NCI-H146 treated with DMSO at 0.1 percent for 48 hours (cell line): ENCODE results near the gene ZCCHC10.
"Not testable (repeated sequence)": the region's sequence is repeated elsewhere in the genome, so short reads cannot be mapped to it uniquely, and the experiment has no call there.

Experiments
- DNase-seq: peaks from one replicate; lab custom pipeline; 2025; ENCODE audit not compliant: unreplicated experiment; lab: John Stamatoyannopoulos, UW

The ZCCHC10 gene

GRCh38 chr5:133041910-133042309 lies 15.6 kb upstream of the ZCCHC10 start:
- DNase-seq: no peak

- no peak for DNase-seq
These were observed 14.9 kb upstream of the ZCCHC10 start for GRCh38 chr5:133041157-133041784.

GRCh38 chr5:133036677-133037076 lies 10.3 kb upstream of the ZCCHC10 start:
- not testable (repeated sequence) for DNase-seq

GRCh38 chr5:133035224-133035623 lies 8.9 kb upstream of the ZCCHC10 start:
- no peak for DNase-seq

- no peak for DNase-seq
These were observed 7.7 kb upstream of the ZCCHC10 start for GRCh38 chr5:133034064-133034463.

- no peak for DNase-seq
These were observed 6.7 kb upstream of the ZCCHC10 start for GRCh38 chr5:133032852-133033742.

- no peak for DNase-seq
These were observed 4.1 kb upstream of the ZCCHC10 start for GRCh38 chr5:133030343-133031005.

- no peak for DNase-seq
These were observed 3.1 kb upstream of the ZCCHC10 start for GRCh38 chr5:133029416-133029815.

GRCh38 chr5:133026664-133027153 lies 360 bp upstream of the ZCCHC10 start:
- no peak for DNase-seq

GRCh38 chr5:133019471-133019870 lies 6.9 kb downstream of the ZCCHC10 start:
- DNase-seq: not testable (repeated sequence)

- no peak for DNase-seq
These were observed 8.4 kb downstream of the ZCCHC10 start for GRCh38 chr5:133017964-133018363.

GRCh38 chr5:133015466-133015865 lies 10.9 kb downstream of the ZCCHC10 start:
- no peak for DNase-seq

GRCh38 chr5:133008455-133008854 lies 17.9 kb downstream of the ZCCHC10 start:
- not testable (repeated sequence) for DNase-seq

GRCh38 chr5:133006653-133007052 lies 19.7 kb downstream of the ZCCHC10 start:
- DNase-seq: no peak

GRCh38 chr5:132999246-132999645 lies 27.1 kb downstream of the ZCCHC10 start:
- no peak for DNase-seq

GRCh38 chr5:132998556-132998955 lies 27.8 kb downstream of the ZCCHC10 start:
- DNase-seq: no peak

GRCh38 chr5:132996307-132996706 lies 30.0 kb downstream of the ZCCHC10 start:
- DNase-seq: no peak

GRCh38 chr5:132987531-132988408 lies 38.6 kb downstream of the ZCCHC10 start:
- no peak for DNase-seq

- not testable (repeated sequence) for DNase-seq
These were observed 43.4 kb downstream of the ZCCHC10 start for GRCh38 chr5:132982971-132983370.

GRCh38 chr5:132981288-132981687 lies 45.1 kb downstream of the ZCCHC10 start:
- no peak for DNase-seq

- DNase-seq: no peak
These were observed 46.4 kb downstream of the ZCCHC10 start for GRCh38 chr5:132979976-132980375.
